Measurements from ENCODE around the gene KLK13.

- TF ChIP-seq EZH2 (IDR thresholded peaks at IDR 0.05; ENCODE audit: insufficient read depth, poor library complexity, severe bottlenecking): no peak
- no peak for TF ChIP-seq EZH2phosphoT487 (IDR thresholded peaks at IDR 0.05; ENCODE audit: insufficient read depth, low read depth)
Observed at GRCh38 chr19:51034704-51035103, 30.2 kb downstream of the KLK13 start, which contains the start of gene KLK12.
